Activated CD4-positive, CD25-positive, alpha-beta regulatory T cell treated with anti-CD3 and anti-CD28 coated beads, Interleukin-2, amount 50 U/mL, for 16 hours (primary cell): Measurements from ENCODE around the gene LIM2.
A peak's percentile ranks its signal among the peaks of the same experiment; 100 is the strongest.

Experiments
- DNase-seq: peaks from one replicate; pipeline ENCODE4 v3.0.0-alpha.2; 2020; ENCODE audit warnings: low read depth, low spot score

LIM2 gene

DNA sequence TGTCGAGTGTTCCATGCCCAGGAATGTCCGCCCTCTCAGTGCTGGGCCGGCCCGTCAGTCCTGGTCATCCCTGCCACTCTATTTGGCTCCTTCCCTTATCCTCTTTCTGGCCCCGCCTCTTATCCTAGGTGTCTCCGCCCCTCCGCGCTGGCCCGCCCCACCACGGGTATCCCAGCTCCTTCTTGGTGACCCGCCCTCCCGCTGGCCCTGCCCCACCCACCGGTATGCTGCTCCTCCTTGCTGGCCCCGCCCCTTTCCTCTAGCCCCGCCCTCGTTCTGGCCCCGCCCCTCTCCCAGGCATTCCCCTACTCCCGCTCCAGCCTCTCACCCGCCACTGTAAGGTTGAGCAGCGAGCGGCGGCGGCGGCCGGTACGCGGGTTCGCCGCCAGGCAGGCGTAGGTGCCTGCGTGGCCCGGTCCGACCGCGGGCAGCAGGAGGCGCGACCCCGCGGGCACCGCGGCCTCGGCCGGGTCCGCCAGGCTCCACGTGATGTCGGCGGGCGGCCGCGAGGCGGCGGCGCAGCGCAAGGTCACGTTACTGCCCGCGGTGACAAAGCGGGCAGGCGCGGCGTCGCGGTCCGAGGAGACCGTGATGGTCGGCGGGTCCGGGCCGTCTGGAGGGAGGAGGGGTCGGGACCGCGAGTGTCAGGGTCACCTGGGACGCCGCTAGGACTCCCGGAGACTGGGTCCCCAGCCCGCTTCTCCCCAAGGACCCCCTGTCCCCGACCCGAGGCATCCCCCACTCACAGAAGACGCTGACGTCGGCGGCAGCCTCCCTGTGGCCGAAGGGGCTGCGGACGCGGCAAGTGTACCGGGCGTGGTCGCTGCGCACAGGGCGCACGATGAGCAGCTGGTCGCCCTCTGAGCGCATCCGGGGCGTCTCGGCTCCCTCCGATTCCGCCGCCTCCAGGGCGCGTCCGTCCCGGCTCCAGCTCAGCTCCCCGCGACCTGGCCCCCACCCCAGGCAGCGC is 47.8 kb downstream of the LIM2 start:
- DNase-seq, result peak; percentile 69

DNA sequence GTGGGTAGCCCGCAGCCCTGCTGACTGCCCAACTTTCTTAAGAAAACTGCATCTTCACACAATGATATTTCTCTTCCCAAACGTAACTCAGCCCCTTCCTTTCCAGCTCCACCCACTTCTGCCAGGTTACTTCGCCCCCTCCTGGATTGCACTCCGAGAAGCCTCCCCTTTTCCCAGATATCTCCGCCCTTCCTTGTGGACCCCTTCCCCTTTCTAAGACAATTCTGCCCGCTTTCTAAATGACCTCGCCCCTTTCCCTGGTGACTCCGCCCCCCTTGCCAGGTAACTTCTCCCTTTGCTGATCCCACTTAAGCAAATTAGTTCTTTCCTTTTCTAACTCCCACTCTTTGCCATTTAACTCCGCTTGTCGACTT is 48.5 kb downstream of the LIM2 start:
- no peak for DNase-seq

DNA sequence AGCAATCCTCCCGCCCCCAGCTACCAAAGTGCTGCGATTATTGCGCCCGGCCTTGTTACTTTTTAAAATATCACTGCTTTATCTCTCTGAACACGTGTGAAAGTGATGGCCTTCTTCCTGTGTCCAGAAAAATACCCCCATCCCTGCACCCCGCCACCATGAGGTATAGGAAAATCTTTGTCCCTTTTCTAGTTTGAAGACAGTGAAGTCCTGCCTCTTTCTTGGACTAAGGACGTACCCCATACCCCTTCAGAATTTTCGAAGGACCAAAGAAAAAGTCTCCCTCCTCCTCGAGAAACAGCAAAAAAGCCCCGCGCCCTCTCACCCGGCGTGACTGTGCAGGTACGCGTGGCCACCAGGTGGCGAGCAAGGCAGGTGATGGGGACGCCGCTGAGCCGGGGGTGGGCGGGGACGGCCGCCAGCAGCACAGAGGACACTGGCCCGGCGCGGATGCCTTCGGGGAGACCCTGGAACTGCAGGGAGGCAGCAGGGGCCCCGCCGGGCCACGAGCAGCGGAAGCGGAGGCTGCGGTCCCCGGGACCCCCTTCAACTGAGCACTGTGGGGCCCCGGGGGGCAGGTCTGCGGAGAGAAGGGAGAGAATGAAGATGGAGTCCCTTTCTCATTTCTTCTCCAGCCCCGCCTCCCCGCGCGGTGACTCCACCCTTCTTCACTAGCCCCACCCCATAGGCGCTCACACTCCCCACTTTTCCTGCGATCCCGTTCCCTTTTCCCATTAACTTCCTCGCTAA is 49.0 kb downstream of the LIM2 start:
- peak; percentile 68 for DNase-seq

DNA sequence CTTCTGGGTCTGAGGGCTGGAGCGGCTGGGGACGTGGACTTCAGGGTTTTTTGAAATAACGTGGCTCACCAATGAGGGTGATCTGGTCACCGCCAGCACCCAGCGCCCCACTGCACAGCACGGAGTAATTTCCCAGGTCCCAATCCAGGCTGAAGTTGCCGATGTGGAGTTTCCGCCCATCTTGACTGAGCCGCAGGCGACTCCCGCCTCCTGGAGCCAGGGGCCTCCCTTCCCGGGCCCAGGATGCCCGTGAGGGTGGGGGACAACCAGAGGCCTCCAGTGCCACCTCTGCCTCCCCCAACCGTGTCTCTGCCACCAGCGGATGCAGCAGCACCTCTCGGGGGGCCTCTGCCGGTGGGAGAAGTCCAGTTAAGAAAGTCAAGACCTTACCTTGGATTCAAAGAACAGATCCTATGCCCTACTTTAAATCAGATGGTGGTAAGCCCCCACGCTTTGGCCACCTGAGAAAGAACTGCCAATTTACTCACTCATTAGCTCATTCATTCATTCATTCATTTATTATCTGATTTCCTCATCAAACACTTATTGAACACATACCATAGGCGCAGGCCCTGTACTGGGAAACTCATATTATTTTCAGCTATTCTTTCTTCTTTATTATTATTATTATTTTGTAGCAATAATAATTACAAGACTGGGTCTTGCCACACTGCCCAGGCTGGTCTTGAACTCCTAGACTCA is 49.8 kb downstream of the LIM2 start:
- DNase-seq, result no peak

DNA sequence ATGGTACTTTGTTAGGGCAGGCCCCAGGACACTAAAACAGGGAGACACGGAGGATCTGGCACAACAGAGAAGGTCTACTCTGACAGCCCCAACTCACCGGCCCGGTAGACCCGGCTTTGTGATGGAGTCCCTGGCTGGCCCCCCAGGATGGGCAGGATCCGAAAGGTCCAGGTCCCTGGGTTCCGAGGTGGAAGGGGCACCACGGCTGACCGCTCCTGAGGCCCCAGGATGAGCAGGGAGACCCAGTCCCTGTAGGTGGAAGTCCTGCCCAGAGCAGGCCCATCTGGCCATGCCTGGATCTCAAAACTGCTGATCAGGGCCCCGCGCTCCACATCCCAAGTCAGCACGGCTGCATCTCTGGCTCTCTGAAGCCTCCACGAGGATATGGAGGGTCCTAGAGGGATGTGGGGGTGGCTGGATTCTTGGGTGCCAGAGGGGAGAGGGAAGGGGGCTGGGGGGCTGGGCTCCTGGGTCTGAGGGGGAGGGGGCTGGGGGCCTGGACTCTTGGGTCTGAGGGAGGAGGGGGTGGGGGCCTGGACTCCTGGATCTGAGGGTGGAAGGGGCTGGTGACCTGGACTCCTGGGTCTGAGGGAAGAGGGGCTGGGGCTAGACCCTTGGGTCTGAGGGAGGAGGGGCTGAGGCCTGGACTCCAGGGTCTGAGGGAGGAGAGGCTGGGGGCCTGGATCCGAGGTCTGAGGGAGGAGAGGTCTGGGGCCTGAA is 50.5 kb downstream of the LIM2 start:
- no peak for DNase-seq

DNA sequence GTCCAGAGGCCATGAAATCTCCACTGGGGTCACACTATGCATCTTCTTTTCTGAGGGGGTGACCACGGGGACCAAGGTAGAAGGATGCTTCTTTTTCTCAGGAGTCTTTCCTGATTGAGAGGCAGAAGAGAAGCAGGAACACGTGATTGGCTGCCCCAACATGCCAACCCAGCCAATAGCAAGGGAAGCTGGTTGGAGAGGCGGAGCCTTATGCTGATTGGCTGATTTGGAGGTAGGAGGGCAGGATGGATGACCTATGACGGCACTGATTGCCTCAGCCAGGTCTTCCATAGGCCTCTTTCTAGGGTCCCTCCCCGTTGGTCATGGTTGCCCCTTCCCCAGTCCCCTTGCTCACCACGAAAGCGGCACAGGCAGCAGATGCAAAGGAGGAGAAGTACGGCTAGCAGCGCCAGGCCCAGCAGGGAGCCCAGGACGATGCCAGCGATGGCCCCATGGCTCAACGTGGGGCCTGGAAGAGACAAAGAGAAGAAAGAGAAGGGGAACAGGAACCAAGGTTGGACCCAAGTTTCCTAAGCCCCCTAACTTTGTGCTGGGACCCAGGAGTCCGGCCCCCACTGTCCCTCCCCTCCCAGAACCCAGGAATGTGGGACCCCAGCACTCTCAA is 53.8 kb downstream of the LIM2 start:
- DNase-seq, result no peak

DNA sequence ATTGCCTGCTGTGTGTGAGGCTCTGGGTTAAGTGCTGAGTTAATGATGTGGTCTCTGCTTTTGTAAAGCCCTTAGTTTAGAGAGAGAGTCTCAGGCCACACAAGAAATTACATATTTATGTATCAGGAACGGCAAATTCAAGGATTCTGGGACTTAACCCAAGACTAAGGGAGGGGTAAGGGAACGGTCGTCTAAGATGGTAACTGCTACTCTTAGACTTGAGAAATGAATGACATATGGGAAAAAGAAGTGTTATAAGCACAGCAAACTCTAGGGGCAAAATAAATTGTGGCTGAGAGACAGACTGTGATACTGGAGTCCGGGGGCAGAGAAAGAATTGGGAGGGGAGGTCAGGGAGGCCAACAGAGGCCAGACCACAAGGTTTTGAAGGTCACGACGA is 56.1 kb downstream of the LIM2 start:
- DNase-seq, result no peak

DNA sequence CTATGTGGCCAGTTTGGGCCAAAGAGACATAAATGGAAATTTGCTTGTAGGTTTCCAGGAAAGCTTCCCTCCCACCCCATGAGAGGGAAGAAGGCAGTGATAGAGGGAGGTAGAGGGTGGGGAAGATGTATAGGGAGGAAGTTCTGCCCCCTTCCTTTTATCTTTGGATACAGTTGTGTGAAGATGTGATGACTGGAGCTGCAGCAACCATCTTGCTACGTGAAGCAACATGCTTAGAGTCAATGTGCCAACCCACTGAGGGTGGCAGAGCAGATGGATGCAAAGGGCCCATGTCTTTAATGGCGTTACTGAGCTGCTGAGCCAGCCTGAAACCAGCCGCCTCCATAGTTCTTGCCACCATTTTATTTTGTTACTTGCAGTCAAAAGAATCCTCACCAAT is 56.6 kb downstream of the LIM2 start:
- no peak for DNase-seq

DNA sequence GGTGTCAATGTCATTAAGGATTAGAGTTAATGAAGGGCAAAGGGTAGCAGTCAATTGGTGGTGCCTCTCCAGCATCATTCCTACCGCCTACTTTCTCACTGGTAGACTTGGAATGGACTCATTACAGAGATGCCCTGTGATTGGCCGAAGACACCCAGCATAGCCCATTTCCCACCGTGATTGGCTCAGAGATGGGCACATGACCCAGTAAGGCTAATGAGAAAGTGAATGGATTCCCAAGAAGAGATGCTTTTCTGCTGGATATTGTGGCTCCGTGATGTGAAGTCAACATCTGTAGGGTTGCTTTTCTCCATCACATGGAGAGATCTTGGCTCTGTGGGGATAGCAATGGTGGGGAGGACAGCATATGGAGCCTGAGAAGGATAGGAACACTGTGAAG is 57.4 kb downstream of the LIM2 start:
- no peak for DNase-seq
